ENCODE data around the gene FAM83G.

Gene FAM83G

DNA sequence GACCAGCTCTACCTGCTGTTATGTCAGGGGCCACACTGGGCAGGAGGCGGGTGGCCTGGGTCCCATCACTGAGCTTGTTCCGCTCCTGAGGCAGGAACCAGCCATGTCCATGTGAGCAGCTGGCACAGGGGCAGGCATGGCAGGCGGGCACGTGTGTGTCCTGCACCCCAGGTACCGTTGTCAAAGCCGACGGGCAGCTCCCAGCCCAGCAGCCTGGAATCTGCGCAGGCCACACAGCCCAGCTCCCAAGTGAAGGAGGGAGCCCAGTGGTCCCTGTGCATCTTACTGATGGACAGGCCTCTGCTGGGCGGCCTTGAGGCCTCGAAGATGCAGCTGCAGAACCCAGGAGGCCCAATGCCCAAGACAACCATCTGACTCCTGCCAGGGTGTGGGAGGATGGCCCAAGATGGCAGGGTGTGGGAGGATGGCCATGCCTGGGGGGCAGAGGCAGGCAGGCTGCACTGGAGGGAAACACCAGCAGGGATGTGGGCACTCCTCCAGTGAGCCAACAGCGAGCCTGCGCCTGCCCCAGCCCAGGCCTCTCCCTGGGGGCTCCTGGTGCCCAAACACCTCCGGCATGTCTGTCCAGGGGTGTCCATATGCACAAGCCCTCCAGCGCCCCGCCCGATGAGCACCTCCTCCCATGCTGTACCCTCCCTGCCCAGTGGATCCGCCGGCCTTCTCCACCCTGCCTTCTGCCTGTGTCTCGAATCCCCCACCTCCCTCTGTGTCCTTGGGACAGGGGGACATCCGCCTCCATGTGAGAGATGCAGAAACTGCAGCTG lies 12.8 kb downstream of the FAM83G start:
- TF ChIP-seq POLR2A (IDR thresholded peaks at IDR 0.05; ENCODE audit: low read length) (no peak), GATA1 (IDR thresholded peaks at IDR 0.05; ENCODE audit: low read depth, low read length) (no peak)
- DNase-seq, result no peak

DNA sequence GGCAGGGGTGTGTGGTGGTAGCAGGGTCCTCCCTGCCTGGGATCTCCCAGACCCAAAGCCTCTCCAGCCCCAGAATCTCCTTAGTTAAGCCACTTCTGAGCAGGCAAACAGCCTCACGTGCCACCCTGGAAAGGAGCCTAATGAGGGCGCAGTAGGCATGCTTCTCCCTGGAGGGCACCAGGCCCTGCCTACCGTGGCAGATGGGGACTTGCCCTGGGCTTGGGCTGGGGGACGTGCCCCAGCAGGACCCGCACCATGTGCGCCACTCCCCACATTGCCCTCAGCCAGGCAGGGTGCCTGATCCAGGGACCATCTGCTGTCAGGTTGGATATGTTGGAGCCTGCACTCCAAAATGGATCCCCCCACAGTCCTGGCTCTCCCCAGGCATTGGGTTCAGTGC lies 14.2 kb downstream of the FAM83G start:
- no peak for TF ChIP-seq GATA1 (IDR thresholded peaks at IDR 0.05; ENCODE audit: low read depth, low read length)
- no peak for TF ChIP-seq POLR2A (IDR thresholded peaks at IDR 0.05; ENCODE audit: low read length)
- no peak for DNase-seq

DNA sequence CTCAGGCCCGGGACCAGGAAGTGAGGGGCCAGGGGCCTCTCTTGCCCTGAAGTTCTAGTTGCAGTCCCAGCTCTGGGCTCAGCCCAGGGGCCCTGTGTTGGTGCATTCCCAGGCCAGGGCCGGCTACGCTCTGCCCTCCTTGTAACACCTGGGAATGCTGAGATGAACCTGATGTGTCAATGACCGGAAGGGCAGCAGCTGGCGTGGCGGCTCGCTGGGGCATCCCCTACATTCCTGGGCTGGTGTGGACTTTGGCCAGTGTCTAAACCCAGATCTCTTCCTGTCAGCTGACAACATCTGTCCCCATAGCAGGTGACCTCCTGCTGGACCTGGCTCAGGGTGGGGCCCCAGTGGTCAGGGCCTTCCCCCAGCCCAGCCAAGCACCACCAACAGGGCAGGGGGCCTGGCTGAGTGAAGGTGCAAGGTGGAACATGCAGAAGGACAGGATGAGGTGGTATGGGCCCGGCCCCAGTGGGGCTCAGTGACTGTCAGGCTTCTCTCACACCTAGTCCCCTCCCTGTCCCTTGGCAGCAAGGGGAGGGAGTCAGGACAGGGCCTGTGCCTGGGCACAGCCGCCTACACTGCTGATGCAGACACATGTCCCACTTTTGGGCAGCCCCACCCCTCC lies 15.9 kb downstream of the FAM83G start:
- no peak for DNase-seq
- TF ChIP-seq POLR2A (IDR thresholded peaks at IDR 0.05; ENCODE audit: low read length) (no peak), GATA1 (IDR thresholded peaks at IDR 0.05; ENCODE audit: low read depth, low read length) (no peak)

GRCh38 chr17:18987862-18988545 lies 16.6 kb downstream of the FAM83G start:
- no peak for TF ChIP-seq POLR2A (IDR thresholded peaks at IDR 0.05; ENCODE audit: low read length)
- no peak for TF ChIP-seq GATA1 (IDR thresholded peaks at IDR 0.05; ENCODE audit: low read depth, low read length)
- DNase-seq, result no peak

DNA sequence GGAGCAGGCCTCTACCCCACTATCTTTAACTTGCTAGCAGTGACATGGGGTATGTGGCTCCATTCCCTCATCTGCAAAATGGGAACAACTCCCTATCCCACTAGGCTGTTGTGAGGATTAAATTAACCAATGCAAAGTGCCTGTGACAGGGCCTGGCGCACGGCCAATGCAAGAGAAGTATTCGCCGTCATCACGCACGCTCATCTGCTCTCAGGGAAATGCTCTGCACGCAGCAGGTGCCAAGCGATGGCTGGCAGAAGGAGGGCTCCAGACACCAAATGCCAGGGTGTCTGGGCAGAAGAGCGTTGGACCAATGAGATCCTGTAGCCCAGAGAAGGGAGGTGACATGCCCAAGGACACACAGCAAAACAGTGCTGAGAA lies 17.3 kb downstream of the FAM83G start:
- no peak for DNase-seq
- TF ChIP-seq POLR2A (IDR thresholded peaks at IDR 0.05; ENCODE audit: low read length) (no peak), GATA1 (IDR thresholded peaks at IDR 0.05; ENCODE audit: low read depth, low read length) (no peak)

DNA sequence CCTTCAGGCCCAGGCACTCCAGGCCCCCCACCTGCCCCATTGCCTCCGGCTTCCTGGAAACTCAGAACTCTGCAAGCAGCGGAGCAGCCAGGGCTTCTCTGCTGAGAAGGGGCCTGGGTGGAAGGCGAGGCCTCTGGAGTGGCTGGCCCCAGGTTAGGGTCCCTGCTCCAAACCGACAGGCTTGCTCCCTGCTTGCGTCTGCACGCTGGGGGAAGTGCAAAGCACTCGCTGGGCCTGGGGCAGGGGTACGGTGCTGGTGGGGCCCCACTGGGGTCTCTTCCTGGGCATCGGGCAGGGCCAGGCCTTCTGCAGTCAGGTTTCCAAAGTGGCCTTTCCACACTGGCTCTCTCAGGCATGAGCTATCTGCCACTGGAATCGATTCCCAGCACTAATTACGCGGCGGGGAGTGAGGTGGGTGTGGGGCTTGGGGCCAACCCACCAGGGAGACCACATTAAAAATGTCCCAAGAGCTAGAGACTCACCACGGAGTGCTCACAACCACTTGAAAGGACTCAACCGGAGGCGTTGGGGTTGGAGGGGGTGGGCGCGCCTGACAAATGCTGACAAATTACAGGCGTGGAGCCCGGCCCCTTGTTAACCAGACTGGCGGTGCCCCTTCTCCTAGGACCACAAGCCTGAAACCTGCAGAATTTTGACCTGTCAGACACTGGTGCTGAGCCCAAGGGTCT lies 17.9 kb downstream of the FAM83G start:
- TF ChIP-seq GATA1 (IDR thresholded peaks at IDR 0.05; ENCODE audit: low read depth, low read length), result no peak
- TF ChIP-seq POLR2A (IDR thresholded peaks at IDR 0.05; ENCODE audit: low read length), result no peak
- DNase-seq, result no peak

DNA sequence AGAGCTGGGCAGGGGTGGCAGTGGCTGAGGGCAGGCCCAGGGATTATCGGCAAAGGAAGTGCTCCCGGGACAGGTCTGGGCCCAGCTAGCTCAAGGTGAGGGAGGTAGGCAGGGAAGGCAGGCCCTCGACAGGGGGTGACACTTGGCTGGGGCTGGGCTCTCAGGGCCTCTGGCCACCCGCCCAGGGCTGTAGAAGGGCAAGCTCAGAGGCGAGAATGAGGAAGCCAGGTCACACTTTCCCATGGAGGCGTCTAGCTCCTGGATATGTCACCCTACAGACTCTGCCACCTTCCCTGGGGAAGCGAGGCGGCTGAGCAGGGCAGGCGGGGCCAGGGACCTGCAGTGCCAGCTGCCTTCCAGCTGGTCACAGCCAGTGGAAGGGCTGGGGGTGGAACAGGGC lies 19.1 kb downstream of the FAM83G start:
- DNase-seq, result no peak
- TF ChIP-seq POLR2A (IDR thresholded peaks at IDR 0.05; ENCODE audit: low read length) (no peak), GATA1 (IDR thresholded peaks at IDR 0.05; ENCODE audit: low read depth, low read length) (no peak)

DNA sequence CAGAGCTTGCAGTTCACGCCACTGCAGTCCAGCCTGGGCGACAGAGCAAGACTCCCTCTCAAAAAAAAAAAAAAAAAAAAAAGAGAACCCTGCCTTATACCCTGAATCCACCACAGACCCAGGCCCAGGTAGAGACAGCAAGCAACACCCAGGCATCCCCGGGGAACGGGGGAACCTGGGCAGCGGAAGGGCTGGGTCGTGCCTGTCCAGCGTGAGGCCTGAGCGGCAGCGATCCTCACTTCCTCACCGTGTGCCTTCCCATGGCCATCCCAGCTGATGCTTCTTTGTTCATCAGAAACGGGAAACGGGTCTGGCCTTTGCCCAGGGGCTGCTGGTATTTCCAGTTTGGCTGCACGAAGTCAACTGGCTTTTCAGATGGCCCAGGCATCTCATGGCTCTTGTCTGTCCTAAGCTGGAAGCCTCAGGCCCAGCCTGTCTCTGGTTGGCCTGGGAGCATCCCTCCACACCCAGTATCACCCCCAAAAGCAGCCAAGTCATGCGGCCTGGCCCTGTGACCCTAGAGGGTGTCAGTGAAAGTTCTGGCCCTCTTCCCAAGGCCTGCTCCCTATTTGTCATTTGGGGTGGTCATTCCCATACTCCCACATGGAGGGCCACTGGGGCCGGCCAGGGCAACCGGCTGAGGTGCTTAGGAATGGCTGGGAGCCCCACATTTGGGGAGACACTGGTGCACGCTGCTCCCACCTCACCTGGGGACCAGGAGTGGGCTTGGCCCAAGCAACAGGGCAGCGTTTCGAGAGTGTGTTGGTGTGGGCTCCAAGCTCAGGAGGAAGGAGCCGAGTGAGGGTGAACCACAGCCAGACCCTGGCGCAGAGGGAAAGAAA lies 20.1 kb downstream of the FAM83G start:
- DNase-seq, result no peak
- no peak for TF ChIP-seq POLR2A (IDR thresholded peaks at IDR 0.05; ENCODE audit: low read length)
- no peak for TF ChIP-seq GATA1 (IDR thresholded peaks at IDR 0.05; ENCODE audit: low read depth, low read length)

DNA sequence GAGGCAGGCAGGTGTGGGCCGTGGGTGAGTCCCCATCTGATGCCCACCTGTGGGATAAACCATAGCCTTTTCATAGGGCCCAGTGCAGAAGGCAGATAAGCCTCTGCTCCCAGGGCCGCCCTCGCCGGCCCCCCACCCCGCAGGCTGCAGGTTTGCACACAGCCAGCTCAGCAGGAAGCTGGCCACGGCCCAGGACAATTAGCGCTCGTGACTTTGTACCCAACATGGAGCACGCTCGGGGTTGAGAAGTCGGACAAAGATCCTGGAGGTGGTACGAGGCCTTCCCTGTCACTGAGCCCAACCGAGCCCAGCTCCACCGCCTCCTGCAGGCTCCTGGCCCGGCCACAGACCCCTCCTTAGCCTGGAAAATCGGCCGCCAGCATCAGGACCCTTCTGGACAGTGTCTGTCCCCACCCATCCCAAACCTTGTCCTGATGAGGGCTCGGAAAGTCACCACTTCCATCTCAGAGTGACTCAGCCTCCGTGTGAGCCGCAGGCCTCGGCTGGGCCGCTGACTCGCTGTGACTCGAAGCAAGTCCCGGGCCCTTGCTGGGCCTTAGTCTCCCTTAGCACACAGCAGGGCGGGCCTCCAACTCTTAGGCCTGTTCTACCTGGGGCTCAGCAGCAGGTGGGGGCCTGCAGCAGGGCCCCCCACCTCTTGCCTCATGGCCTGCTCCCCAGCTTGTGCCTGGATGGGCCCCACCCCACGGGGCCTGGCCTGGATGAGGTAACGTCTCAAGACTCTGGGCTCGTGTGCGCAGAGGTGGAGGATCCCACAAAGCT lies 22.7 kb downstream of the FAM83G start:
- TF ChIP-seq GATA1 (IDR thresholded peaks at IDR 0.05; ENCODE audit: low read depth, low read length), result no peak
- TF ChIP-seq POLR2A (IDR thresholded peaks at IDR 0.05; ENCODE audit: low read length), result no peak

GRCh38 chr17:18981335-18981641 lies 23.3 kb downstream of the FAM83G start:
- TF ChIP-seq GATA1 (IDR thresholded peaks at IDR 0.05; ENCODE audit: low read depth, low read length) (no peak), POLR2A (IDR thresholded peaks at IDR 0.05; ENCODE audit: low read length) (no peak)
- DNase-seq, result no peak

More for the DNA sequence above, 22.7 kb downstream of the FAM83G start:
- peak in 1 of 2 experiments; percentile 70 for DNase-seq

GRCh38 chr17:18980682-18981334 lies 23.8 kb downstream of the FAM83G start:
- TF ChIP-seq POLR2A (IDR thresholded peaks at IDR 0.05; ENCODE audit: low read length), result no peak
- TF ChIP-seq GATA1 (IDR thresholded peaks at IDR 0.05; ENCODE audit: low read depth, low read length), result no peak
- DNase-seq, result no peak

DNA sequence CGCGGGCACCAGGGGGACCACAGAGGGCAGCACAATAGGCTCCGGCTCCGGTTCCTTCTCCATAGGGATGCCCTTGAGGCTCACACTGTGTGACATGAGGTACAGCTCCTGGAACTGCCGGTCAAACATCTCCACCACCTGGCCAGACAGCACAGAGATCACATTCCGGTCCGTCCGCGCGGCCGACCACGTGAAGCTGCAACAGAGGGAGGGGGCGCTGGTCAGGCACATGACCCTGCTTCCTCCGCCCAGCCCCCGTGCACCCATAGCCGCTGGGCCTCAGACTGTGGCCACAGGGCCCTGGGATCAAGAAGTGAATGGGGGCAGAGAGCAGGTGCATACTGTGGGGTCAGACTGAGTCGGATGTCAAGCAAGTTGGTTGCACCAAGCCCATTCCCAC lies 25.9 kb downstream of the FAM83G start:
- no peak for DNase-seq
- no peak for TF ChIP-seq GATA1 (IDR thresholded peaks at IDR 0.05; ENCODE audit: low read depth, low read length)
- TF ChIP-seq POLR2A (IDR thresholded peaks at IDR 0.05; ENCODE audit: low read length), result no peak
